Measurements from ENCODE around the gene C1orf174.

C1orf174 gene

DNA sequence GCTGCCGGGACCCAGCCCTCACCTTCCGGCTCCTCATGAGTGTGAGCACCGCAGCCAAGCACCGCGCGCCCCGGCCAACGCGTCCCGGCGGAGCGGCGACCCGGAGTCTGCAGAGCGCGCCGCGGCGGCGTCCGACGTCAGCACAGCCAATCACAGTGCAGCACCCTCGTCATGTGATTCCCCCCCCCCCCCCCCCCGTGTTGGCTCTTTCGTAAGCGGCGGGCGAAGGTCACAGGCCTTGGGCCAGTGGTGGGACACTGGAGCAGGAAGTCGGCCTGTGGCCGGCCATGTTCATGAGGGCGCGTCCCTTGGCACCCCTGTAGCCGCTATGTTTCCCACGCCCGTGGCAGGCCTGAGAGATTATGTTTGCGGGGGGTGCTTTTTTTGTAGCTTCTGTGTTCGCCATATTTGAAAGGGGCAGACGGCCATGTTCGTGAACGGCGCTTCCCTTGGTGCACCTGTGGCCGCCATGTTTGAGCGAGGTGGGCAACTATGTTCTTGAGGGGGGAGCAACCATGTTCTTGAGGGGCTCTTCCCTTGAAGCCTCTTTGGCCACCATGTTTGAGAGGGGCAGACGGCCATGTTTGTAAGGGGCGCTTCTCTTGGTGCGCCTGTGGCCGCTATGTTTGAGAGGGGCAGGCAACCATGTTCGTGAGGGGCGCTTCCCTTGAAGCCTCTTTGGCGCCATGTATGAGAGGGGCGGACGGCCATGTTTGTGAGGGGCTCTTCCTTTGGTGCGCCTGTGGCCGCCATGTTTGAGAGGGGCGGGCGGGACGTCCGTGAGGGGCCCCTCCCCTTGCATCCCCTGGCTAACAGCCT is at the start of gene C1orf174:
TSS of gene C1orf174 (minus strand) at position 123 of the 819 bp plus-strand sequence. CDS start at position 37, 86 bp downstream.
- DNase-seq (ENCODE audit: low read depth), result peak; percentile 90

DNA sequence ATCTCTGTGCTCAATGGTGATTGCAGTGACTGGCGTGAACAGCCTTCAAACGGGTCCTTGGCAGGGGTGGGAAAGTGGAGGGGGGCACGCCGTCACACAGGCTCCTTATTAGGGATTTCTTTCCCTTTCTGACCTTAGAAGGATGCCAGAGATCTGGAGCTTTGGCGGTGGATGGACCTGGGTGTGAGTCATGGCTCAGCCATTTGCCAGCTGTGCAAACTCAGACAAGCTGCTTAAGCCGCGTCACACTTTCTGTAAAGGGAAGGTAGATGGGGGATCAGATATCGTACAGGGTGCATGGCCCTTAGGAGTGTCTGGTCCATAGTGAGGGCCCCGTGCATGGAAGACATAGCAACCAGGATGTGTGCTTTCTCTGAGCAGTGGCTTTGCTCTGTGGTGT is 48.3 kb upstream of the C1orf174 start:
- no peak for DNase-seq (ENCODE audit: low read depth)

DNA sequence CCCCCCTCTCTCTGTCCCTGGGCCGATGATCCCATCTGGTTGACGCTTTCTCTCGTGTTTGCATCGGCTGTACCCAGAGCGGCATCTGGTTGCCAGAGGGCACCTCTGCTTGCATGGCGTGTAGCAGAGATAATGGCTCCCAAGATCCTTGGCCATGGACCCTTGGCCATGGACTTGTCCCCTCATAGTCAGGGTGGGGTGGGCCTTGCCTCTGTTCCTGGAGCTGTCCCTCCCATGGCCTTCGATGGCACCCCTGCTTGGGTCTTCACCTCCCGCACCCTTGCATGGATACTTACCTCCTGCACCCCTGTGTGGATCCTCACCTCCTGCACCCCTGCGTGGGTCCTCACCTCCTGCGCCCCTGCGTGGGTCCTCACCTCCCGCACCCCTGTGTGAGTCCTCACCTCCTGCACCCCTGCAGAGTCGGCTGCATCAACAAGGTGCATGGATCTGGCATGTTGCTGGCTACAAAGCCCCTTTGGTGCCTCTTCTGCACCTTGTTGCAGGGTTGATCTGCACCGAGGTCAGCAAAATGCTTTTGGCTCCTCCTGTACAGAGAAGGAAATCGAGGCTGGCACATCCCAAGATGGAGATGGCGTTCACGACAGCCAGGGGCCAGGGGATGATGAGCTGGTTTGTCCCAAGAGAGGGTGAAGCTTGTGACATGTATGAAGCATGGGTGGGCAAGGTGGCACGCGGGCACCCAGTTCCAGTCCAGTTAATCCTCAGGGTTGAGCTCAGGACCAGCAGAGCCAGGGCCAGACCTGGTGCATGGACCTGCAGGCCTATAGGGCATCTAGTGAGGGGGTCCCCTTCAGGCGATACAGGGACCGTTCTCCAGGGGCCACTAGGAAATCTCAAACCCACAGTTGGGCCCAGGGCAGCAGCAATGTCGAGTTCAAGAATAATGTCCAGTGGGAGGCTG is 46.1 kb upstream of the C1orf174 start:
- DNase-seq (ENCODE audit: low read depth), result no peak

DNA sequence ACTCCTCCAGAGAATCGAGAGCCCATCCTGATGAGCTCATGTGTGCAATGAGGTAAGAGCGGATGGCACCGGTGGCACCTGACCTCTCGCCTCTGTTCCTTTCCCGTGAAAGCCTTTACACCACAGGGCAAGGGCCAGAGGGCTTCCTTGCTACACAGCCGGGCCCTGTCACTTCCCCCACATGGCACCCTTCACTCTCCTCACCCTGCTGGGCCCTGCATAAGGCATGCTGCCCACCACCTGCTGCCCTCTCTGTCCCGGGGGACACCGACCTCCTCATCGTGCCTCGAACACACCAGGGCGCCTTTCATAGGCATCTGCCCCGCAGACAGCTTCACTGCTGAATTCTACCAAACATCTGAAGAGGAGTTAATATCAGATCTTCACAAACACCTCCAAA is 45.1 kb upstream of the C1orf174 start:
- DNase-seq (ENCODE audit: low read depth), result no peak

DNA sequence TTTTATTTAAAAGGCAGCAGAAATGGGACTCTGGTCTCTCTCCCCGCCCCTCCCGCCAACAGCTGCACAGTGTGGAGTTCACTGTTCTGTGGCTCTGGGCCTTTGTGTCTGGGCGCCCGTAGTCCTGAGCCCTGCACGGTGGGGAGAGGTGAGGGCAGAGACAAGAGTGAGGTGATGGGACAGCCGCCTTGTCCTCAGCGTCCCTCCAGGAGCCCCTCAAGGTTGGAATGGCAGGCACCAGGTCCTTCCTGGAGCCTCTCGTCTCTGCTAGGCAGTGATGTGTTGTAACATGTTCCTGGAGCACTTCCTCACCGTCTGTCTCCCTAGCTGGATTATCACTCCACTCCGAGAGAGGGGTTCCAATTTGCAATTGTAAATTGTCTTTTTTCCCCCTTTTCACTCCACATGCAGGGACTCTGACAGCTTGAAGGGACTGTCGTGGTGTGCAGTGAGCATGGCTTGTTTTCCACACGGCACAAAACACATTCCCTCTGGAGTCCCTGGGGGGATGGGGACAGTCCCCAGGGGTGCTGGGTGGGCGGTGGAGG is 44.6 kb upstream of the C1orf174 start:
- DNase-seq (ENCODE audit: low read depth), result no peak

DNA sequence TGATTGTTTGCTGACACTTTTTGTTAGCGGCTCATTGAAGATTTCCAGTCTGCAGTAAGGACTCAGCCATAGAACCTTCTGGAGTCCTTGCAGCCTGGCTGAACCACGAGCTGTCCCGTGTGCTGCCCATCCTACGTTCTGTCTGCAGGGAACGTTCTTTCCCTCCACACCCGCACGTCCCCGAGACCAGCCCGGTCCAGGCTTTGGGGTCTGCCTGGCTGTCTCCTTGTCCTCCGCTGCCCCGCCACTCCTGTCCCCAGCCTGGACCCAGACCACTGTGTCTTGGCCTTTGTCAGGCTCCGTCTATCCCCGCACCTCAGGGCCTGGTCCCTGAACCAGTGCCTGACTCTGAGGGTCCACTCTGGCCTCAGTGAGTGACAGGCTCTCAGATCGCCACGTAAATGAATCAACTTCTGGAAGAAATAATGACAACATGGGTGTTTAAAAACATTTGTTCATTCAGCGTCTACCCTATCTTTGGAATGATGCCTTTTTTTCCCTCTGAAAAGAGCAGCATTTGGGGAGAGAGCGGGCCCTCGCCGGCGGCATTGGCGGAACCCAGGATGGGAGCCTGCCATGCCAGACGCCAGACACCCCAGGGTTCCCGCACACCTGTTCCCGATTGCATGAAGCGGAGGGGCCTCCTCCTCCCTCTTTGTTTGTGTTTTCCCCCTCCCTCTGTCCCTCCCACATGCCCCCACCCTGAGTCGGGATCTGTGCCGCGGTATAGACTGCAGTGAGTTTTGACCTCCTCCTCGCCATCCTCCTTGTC is 43.9 kb upstream of the C1orf174 start:
- no peak for DNase-seq (ENCODE audit: low read depth)

DNA sequence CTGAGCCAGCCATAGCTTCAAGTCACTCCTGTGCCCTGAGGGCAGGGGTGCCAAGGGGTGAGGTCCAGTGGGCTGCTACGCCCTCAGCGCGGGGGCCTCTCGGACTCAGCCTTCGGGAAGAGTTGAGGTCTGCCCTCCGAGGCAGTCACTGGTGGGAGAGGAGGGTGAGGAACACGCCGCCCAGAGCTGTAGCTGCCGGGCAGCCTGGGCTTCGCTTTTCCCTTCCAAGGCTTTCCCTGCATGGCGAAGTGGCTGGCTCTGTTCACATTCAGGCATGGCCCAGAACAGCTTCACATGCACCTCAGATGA is 43.0 kb upstream of the C1orf174 start:
- DNase-seq (ENCODE audit: low read depth), result no peak

DNA sequence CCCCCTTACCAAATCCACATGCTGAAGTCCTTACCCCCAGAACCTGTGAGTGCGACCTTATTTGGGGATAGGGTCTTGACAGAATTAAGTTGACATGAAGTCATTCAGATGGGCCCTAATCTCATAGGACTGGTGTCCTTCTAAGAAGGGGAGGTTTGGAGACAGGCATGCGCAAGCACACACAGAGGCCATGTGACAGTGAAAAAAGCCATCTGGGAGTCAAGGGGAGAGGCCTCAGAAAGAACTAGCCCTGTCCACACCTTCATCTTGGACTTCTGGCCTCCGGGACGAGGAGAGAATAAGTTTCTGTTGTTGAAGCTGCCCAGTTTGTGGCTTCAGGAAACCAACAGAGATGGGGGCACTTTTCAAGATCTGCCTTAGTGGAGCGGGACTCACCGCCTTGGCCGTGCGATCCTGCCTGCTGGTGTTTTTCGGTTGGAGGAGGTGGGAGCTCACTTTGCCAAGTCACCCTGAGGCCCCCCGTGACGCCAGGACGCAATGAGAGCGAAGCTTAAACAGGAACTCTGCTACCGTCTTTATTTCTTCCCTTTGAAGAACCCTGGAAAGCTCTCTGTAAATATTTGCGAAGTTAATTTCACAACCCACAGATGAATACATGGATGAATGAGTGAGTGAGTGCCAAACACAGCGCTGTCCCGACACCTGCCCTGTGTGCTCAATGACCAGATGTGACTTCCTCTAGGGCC is 42.5 kb upstream of the C1orf174 start:
- DNase-seq (ENCODE audit: low read depth), result no peak

DNA sequence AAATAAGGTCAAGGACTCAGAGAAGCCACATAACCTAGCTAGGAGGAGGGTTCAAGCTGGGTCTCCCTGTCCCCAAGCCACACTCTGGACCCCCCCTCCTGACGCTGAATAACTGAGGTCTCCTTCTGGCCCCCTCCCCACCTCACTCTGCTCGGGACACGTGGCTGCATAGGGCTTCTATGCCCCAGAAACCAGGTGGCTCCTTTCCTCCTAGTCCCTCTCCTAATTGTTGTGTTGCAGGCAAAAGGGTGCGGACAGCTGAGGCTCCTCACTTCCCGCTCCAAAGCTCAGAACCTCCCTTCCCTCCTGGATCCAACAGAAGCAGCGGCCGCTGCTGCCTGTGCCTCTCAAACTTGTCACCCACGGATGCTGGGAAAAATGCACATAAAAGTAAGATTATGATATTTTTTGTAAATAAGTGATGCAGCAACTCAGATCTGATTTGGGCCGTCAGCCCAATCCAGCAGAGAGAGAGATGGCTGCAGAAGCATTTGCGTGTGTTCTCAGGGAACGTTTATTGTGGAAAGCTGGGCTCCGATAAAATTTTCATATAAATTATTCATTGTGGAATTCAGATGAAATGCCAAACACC is 40.8 kb upstream of the C1orf174 start:
- DNase-seq (ENCODE audit: low read depth), result no peak

DNA sequence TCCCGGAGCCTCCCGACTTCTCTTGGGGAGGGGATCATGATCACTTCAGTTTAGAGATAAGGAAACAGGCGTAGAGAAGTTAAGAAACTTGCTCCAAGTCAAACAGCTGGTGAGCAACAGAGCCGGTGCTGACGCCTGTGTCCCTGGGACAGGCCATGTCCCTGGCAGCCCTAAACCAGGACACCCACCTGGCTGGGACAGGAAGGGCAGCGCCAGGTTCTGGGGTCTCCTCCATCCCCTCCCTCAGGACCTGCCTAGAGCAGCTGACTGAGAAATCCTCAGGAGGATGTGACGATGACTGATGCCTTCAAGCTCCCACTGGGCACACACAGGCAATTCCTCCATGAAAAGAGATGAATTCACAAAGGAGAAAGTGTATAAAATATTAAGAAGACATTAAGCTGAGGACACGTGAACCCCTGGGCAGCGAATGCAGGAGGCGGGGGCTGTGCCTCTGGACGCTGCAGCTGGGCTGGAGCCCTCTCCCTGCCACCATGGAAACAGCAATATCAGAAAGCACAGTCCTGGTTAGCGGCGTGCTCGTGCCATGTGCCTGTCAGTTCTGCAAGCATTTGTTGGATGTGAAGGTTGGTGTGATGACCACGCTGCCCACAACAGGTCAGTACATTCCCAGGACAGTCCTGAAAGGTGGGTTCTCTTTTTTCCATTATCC is 40.1 kb upstream of the C1orf174 start:
- no peak for DNase-seq (ENCODE audit: low read depth)

DNA sequence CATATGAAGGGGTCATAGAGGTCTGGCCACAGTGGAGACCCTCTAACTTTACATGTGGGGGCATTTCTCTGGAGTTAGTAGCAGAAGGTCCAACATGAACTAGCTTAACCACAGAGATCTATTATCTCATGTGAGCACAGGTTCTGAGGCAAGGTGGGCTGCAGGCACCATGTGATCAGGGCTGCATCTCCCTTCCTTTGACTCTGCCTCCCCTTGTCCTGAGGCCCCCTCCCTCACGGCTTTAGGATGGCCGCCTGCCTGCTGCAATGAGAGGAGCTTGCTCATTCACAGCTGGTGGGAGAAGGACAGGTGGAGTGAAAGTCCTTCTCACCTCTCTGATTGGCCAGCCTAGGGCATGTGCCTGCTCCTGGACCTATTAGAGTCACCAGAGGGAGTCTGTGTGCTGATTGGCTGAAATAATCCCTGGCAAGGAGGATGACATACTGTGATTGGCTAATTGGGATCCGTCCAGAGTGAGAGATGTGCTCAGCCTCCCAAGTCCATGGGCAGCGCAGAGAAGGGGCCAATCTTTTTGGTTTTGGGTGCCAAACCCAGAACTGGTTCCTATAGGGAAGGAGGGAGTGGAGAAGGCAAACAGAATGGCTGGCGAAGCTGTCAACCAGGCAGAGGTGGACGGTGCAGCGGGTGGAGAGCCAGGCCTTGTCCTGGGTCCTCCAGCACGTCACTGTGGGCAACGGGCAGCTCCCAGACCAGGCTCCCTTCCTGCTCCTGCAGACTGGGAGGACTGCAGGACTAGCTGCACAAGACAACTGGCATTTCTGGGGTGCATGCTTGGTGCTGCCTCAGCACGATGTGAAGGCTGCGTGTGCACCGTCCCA is 39.4 kb upstream of the C1orf174 start:
- DNase-seq (ENCODE audit: low read depth), result no peak

DNA sequence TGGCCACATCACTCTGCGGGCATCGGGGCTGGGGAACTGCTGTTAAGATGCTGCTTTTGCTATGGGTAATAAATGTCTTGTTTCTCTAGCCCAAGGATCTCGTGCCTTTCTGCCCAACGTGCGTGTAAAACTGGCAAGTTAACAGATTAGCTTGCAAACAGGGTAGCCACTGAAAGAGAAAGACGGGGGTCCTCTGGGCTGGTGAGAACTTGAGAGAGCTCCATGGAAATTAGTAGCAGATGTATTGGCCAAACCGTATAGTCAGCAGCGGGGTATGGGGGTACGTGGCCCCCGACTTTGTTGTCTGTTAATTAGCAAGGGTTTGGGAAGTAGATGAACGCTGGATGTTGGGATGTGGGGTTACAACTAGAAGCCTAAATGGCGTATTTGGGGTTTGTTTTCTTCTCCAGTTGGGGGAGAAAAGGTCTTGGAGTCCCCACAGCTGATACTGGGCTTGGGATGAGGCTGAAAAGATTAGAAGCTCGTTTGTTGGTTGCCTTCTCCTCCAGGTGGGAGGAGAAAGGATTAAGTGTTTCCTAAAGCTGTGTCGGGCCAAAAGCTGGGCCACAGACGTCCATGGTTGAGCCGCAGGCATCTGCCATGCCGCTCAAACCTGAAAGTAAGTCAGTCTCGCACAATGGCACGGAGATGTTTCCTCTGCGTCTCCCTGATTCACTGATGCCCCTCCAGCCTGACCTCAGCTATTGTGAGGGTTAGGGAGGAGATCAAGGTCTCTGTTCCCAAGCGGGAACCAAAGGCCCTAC is 32.3 kb upstream of the C1orf174 start:
- DNase-seq (ENCODE audit: low read depth), result no peak

DNA sequence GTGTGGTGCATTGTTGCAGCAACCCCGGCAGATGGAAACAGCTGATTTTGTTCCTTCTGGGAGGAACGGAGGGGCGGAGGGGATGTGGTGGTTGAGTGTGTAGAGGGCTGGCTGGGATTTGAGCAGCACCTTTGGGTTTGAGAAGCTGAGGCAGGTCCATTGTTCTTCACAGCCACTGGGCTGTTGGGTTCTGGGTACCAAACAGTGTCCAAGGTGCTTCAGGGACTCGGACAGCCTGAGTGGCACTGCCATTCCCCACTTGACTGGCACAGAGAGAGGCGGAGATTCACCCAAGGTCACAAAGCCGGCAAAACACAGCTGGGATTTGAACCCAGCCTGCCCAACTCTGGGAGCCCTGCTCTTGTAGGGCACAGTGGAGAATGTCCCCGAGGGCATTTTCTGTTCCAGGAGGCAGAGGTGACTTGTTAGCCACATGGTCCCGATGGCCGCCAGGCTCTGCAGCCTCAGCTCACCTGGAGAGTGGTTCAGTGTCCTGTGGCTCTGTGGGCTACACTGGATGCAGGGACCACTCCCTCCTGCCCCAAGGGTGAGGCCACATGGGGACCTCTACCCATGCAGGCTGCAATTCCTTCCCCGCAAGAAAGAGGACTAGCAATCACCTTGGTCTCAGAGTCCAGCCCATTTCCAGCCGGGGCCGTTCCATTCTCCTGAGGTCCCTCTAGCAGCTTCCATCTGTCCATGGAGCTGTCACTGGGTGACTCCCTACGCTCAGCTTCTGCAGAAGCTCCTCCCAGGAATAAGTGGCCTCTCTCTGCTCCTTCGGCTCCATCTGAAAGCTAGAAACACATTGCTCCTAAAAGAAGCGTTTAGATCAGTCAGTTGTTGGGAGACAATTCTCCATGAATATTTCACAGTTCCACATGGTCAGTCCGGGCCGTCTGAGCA is 31.2 kb upstream of the C1orf174 start:
- no peak for DNase-seq (ENCODE audit: low read depth)

DNA sequence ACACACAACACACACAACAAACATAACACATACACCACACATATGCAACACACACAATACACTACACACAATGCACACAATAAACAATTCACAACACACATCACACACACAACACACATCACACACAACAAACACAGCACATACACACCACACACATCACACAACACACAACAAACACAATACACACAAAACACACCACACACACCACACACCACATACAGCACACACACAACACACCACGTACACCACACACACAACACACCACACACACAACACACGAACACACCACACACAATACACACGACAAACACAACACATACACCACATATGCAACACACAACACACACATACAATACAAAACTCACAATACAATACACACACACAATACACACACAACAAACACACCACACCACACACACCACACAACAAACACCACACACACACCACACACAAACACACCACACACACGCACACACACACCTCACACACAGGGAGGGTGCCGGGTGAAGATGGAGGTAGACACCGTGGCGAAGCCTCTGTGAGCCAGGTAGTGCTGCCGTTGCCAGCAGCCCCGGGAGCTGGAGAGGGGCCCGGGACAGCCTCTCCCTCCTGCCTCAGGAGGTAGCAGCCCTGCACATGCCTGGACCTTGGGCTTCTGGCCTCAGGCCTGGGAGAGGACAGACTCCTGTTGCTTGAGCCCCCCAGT is 30.4 kb upstream of the C1orf174 start:
- no peak for DNase-seq (ENCODE audit: low read depth)

DNA sequence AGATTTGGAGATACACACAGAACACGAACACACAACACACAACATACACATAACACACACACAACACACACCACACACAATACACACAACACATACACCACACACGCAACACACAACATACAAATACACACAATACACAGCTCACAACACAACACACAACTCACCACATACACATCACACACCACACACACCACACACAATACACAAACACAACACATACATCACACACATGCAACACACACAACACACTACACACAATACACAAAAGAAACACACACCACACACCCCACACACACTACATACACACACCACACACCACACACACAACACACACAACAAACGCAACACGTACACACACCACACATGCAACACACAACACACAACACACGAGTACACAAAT is 29.1 kb upstream of the C1orf174 start:
- DNase-seq (ENCODE audit: low read depth), result no peak

DNA sequence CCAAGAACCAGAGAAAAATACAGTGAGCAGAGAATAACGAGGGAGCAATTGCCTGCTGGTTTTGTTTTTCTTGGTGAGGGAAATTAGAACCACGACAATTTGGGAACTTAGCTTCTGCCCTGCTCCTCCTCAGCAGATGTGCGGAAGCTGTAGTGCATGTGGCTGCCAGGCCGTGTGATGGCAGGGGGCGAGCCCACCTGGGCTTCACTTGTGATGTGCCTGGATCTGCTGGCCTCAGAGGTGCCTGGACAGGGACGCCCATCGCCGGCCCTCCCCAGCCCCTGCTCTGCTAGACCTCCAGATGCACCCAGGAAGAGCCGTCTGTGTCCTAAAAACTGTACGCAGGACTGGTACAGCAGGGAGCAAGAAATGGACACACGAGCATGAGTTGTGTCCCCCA is 28.5 kb upstream of the C1orf174 start:
- no peak for DNase-seq (ENCODE audit: low read depth)

DNA sequence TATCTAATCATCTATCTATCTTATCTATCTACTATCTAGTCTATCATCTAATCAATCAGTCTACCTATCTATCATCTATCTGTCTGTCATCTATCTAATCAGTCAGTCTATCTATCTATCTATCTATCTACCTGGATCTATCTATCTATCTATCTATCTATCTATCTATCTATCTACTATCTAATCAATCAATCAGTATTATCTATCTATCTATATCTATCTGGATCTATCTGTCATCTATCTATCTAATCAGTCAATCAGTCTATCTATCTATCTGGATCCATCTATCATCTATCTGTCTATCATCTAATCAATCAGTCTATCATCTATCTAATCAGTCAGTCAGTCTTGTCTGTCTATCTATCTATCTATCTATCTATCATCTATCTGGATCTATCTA is 26.9 kb upstream of the C1orf174 start:
- DNase-seq (ENCODE audit: low read depth), result no peak
